ENCODE results near the gene SYNM. TPM values are rescaled to one million over a fixed set of nuclear protein-coding genes. Genes with fewer than 3 reads are reported as not detected.

Gene SYNM
- total RNA-seq, 2 experiments from 2014 or later = 0.11 TPM

DNA sequence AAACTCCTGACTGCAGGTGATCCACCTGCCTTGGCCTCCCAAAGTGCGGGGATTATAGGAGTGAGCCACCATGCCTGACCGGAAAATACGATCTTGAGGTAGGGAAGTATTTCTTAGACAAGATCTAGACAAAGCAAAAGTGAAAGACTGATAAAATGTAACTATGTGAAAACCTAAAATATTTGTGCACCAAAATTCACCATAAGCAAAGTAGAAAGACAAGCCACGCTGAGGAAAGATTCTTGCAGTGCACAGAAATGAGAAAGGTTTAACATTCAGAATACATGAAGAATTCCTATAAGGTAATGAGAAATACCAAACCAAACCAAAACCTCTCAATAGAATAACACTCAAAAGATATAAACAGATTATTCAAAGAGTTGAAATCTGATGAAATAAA lies 35.7 kb downstream of the SYNM start:
- no peaks in the 10 kb centered on the region for H3K27me3 Mint-ChIP-seq
- ChIA-PET POLR2A (no interaction called here), CTCF (no interaction called here)
- no peaks in the 10 kb centered on the region for H3K36me3 Mint-ChIP-seq (ENCODE audit: low read depth)
- intact Hi-C loops (cut with DNase I, micrococcal nuclease) = no loop called here
- H3K27me3 ChIP-seq (ENCODE audit: control insufficient read depth in 1 of 2, insufficient read depth in 2 of 2, low read length in 2 of 2) = no peaks in the 10 kb centered on the region
- ATAC-seq (ENCODE audit: poor library complexity) (no peak), DNase-seq (no peak)
- no peaks in the 10 kb centered on the region for H3K4me1 Mint-ChIP-seq (ENCODE audit: low read depth)
- TF ChIP-seq, protein P1, sequence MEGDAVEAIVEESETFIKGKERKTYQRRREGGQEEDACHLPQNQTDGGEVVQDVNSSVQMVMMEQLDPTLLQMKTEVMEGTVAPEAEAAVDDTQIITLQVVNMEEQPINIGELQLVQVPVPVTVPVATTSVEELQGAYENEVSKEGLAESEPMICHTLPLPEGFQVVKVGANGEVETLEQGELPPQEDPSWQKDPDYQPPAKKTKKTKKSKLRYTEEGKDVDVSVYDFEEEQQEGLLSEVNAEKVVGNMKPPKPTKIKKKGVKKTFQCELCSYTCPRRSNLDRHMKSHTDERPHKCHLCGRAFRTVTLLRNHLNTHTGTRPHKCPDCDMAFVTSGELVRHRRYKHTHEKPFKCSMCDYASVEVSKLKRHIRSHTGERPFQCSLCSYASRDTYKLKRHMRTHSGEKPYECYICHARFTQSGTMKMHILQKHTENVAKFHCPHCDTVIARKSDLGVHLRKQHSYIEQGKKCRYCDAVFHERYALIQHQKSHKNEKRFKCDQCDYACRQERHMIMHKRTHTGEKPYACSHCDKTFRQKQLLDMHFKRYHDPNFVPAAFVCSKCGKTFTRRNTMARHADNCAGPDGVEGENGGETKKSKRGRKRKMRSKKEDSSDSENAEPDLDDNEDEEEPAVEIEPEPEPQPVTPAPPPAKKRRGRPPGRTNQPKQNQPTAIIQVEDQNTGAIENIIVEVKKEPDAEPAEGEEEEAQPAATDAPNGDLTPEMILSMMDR (IDR thresholded peaks at IDR 0.05) = no peak
- H3K4me3 ChIP-seq (ENCODE audit: low read length) = no peak overlapping the region
- H3K36me3 ChIP-seq (ENCODE audit: insufficient read depth, low read length) = no peaks in the 10 kb centered on the region
- no peak overlapping the region for H3K27ac ChIP-seq (ENCODE audit: low read depth in 1 of 2, low read length in 2 of 2)
- H3K27ac Mint-ChIP-seq = no peak overlapping the region
- H3K4me3 Mint-ChIP-seq = no peak overlapping the region
- no peaks in the 10 kb centered on the region for H3K9me3 ChIP-seq (ENCODE audit: control insufficient read depth in 1 of 2, insufficient read depth in 1 of 2, low read length in 2 of 2)
- H3K4me1 ChIP-seq (ENCODE audit: insufficient read depth, low read length) = no peaks in the 10 kb centered on the region
- no peaks in the 10 kb centered on the region for H3K9me3 Mint-ChIP-seq

- Mint-ChIP-seq H3K4me3 (no peak overlapping the region), H3K36me3 (ENCODE audit: low read depth) (no peaks in the 10 kb centered on the region), H3K9me3 (no peaks in the 10 kb centered on the region), H3K27ac (no peak overlapping the region), H3K27me3 (no peaks in the 10 kb centered on the region), H3K4me1 (ENCODE audit: low read depth) (no peaks in the 10 kb centered on the region)
- intact Hi-C loops (cut with DNase I, micrococcal nuclease) = no loop called here
- H3K4me3 ChIP-seq (ENCODE audit: low read length) = no peak overlapping the region
- CTCF ChIA-PET = no interaction called here
- ATAC-seq (ENCODE audit: poor library complexity) = no peak
- no peaks in the 10 kb centered on the region for H3K27me3 ChIP-seq (ENCODE audit: control insufficient read depth in 1 of 2, insufficient read depth in 2 of 2, low read length in 2 of 2)
- POLR2A ChIA-PET = no interaction called here
- H3K4me1 ChIP-seq (ENCODE audit: insufficient read depth, low read length) = no peaks in the 10 kb centered on the region
- no peak overlapping the region for H3K27ac ChIP-seq (ENCODE audit: low read depth in 1 of 2, low read length in 2 of 2)
- no peak for DNase-seq
- TF ChIP-seq, protein P1 (IDR thresholded peaks at IDR 0.05) = no peak
- H3K36me3 ChIP-seq (ENCODE audit: insufficient read depth, low read length) = no peaks in the 10 kb centered on the region
- H3K9me3 ChIP-seq (ENCODE audit: control insufficient read depth in 1 of 2, insufficient read depth in 1 of 2, low read length in 2 of 2) = no peaks in the 10 kb centered on the region
These were observed 37.1 kb downstream of the SYNM start for GRCh38 chr15:99141943-99142342.

DNA sequence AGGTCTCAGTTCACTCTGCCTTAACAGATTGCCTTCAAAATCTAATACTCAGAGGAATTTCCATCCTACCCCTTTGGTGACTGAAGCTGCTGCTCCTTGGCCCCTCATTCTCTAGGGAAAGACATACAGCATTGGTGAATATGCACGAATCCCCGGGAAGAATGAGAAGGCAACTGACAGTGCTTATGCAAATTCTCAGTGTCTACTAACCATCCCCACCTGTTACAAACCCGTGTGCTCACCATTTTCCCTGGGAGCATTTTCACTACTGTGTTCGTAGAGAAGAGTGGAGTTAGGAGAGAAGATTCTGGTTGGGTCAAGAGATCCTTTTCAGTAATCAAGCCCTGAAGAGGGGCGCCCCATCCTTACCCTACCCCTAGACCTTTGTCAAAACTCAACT lies 37.7 kb downstream of the SYNM start:
- H3K4me3 ChIP-seq (ENCODE audit: low read length) = no peak overlapping the region
- H3K27ac Mint-ChIP-seq = no peak overlapping the region
- CTCF ChIA-PET = no interaction called here
- H3K9me3 ChIP-seq (ENCODE audit: control insufficient read depth in 1 of 2, insufficient read depth in 1 of 2, low read length in 2 of 2) = no peaks in the 10 kb centered on the region
- H3K9me3 Mint-ChIP-seq = no peaks in the 10 kb centered on the region
- H3K4me1 ChIP-seq (ENCODE audit: insufficient read depth, low read length) = no peaks in the 10 kb centered on the region
- intact Hi-C loops (cut with DNase I, micrococcal nuclease) = no loop called here
- TF ChIP-seq, protein P1 (IDR thresholded peaks at IDR 0.05) = no peak
- no peaks in the 10 kb centered on the region for H3K27me3 Mint-ChIP-seq
- H3K4me1 Mint-ChIP-seq (ENCODE audit: low read depth) = no peaks in the 10 kb centered on the region
- DNase-seq = no peak
- H3K27ac ChIP-seq (ENCODE audit: low read depth in 1 of 2, low read length in 2 of 2) = no peak overlapping the region
- no peaks in the 10 kb centered on the region for H3K36me3 Mint-ChIP-seq (ENCODE audit: low read depth)
- no peaks in the 10 kb centered on the region for H3K36me3 ChIP-seq (ENCODE audit: insufficient read depth, low read length)
- POLR2A ChIA-PET = no interaction called here
- H3K4me3 Mint-ChIP-seq = no peak overlapping the region
- ATAC-seq (ENCODE audit: poor library complexity) = no peak
- no peaks in the 10 kb centered on the region for H3K27me3 ChIP-seq (ENCODE audit: control insufficient read depth in 1 of 2, insufficient read depth in 2 of 2, low read length in 2 of 2)
